ENCODE measurements around the gene ANKRD22. TPM values are rescaled to one million over a fixed set of nuclear protein-coding genes. Genes with fewer than 3 reads are reported as not detected.

ANKRD22 gene
- total RNA-seq, 1 donor from 2014 or later, result not detected

- H3K27ac Mint-ChIP-seq (ENCODE audit: unreplicated experiment), result no peak overlapping the region
Measured at GRCh38 chr10:88835096-88835909, 16.3 kb downstream of the ANKRD22 start.

DNA sequence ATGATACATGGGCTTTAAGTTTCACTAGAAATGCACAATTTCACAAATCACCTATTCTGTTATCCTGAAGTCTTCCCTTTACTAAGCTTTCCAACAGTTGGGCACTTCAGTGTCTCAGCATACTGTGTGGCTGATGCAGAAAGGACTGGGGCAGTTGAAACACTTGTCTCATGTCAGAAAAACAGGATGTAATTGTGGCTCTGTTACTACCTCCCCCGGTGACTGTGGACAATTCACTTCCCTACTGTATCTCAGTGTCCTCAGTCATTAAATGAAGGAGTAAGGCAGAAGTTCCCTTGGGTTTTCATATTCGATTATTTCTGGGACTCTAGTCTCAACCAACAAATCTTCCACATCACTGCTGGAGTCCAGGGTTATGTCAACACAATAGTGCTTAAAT is 17.9 kb downstream of the ANKRD22 start:
- H3K27ac Mint-ChIP-seq (ENCODE audit: unreplicated experiment), result no peak overlapping the region
- H3K4me3 Mint-ChIP-seq (ENCODE audit: unreplicated experiment), result no peak overlapping the region
- no peaks in the 10 kb centered on the region for H3K36me3 Mint-ChIP-seq (ENCODE audit: low read depth)
- peaks cover 19% of the 10 kb centered on the region for H3K27me3 Mint-ChIP-seq (ENCODE audit: low read depth)
- TF ChIP-seq CTCF (IDR thresholded peaks at IDR 0.05), result no peak
- no peaks in the 10 kb centered on the region for H3K4me1 Mint-ChIP-seq (ENCODE audit: low read depth)
- DNase-seq (ENCODE audit: low spot score), result no peak
- H3K9me3 Mint-ChIP-seq (ENCODE audit: low read depth), result no peaks in the 10 kb centered on the region

More at GRCh38 chr10:88835096-88835909, 16.3 kb downstream of the ANKRD22 start:
- TF ChIP-seq CTCF (IDR thresholded peaks at IDR 0.05), result peak; percentile 97
- Mint-ChIP-seq H3K27me3 (ENCODE audit: low read depth) (peaks cover 18% of the 10 kb centered on the region), H3K4me3 (ENCODE audit: unreplicated experiment) (no peak overlapping the region), H3K36me3 (ENCODE audit: low read depth) (no peaks in the 10 kb centered on the region), H3K4me1 (ENCODE audit: low read depth) (no peaks in the 10 kb centered on the region), H3K9me3 (ENCODE audit: low read depth) (no peaks in the 10 kb centered on the region)
- no peak for DNase-seq (ENCODE audit: low spot score)

DNA sequence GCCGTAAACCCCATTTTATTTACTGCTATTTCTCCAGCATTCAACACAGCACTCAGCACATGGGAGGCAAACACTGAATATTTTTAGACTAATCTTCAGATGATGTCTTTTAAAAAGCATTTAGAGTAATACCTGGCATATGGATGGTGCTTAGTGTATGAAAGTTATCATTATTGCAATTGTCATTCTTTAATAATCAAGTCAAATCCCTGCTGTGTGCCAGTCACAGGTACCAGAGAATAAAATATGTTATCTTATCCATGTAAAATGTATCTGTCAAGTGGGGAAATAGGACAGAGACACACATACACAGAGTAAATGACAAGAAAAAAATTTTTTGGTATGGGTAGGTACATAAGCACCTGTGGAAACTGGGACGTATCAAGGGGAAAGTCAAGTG is 18.5 kb downstream of the ANKRD22 start:
- Mint-ChIP-seq H3K9me3 (ENCODE audit: low read depth) (no peaks in the 10 kb centered on the region), H3K4me1 (ENCODE audit: low read depth) (no peaks in the 10 kb centered on the region), H3K4me3 (ENCODE audit: unreplicated experiment) (no peak overlapping the region), H3K27ac (ENCODE audit: unreplicated experiment) (no peak overlapping the region), H3K27me3 (ENCODE audit: low read depth) (peaks cover 24% of the 10 kb centered on the region), H3K36me3 (ENCODE audit: low read depth) (no peaks in the 10 kb centered on the region)
- no peak for TF ChIP-seq CTCF (IDR thresholded peaks at IDR 0.05)
- DNase-seq (ENCODE audit: low spot score), result no peak

DNA sequence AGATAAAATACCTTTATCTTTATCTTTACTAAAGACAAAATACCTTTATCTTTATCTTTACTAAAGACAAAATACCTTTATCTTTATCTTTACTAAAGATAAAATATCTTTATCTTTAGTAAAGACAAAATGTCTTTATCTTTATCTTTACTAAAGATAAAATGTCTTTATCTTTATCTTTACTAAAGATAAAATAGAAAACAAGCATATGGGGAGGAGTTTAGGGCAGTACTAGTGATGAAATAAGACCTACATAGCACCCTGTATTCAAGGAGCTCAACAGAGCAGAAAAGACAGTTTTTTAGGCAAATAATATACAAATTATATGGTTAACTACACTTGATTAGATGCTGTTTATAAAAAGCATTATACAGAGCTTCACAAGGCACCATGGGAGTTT is 19.3 kb downstream of the ANKRD22 start:
- Mint-ChIP-seq H3K36me3 (ENCODE audit: low read depth) (no peaks in the 10 kb centered on the region), H3K4me3 (ENCODE audit: unreplicated experiment) (no peak overlapping the region), H3K4me1 (ENCODE audit: low read depth) (no peaks in the 10 kb centered on the region), H3K27me3 (ENCODE audit: low read depth) (peaks cover 24% of the 10 kb centered on the region), H3K27ac (ENCODE audit: unreplicated experiment) (no peak overlapping the region), H3K9me3 (ENCODE audit: low read depth) (no peaks in the 10 kb centered on the region)
- DNase-seq (ENCODE audit: low spot score), result no peak
- no peak for TF ChIP-seq CTCF (IDR thresholded peaks at IDR 0.05)

- H3K9me3 Mint-ChIP-seq (ENCODE audit: low read depth), result no peaks in the 10 kb centered on the region
- DNase-seq (ENCODE audit: low spot score), result no peak
- TF ChIP-seq CTCF (IDR thresholded peaks at IDR 0.05), result no peak
- H3K4me1 Mint-ChIP-seq (ENCODE audit: low read depth), result no peaks in the 10 kb centered on the region
- H3K36me3 Mint-ChIP-seq (ENCODE audit: low read depth), result no peaks in the 10 kb centered on the region
- no peak overlapping the region for H3K4me3 Mint-ChIP-seq (ENCODE audit: unreplicated experiment)
- peaks cover 26% of the 10 kb centered on the region for H3K27me3 Mint-ChIP-seq (ENCODE audit: low read depth)
- no peak overlapping the region for H3K27ac Mint-ChIP-seq (ENCODE audit: unreplicated experiment)
Measured at GRCh38 chr10:88831709-88832108, 19.9 kb downstream of the ANKRD22 start.

Measured in chondrocyte (in vitro differentiated cells).